ENCODE data around the gene FRMD4A.

The FRMD4A gene

DNA sequence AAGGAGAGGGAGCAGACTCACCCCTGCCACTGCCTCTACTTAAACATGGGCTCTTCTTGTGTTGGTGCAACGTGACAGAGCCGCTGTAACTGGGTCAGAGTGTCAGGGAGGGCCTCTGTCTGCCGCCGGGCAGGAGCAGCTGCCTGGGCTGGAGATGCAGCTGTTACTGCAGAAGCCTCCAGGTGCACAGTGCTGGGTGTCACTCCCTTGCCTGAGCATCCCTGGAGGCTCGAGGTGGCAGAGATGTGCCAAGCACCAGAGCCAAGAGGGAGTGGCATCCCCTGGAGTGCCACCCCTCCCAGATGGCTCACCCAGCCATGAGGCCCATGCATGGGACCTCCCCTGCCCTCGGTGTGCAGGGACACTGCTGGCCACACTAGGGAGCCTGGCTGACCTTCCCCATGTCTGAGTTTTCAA lies 598.3 kb downstream of the FRMD4A start:
- Mint-ChIP-seq H3K27ac (no peak overlapping the region), H3K27me3 (ENCODE audit: low read depth) (peaks cover 3% of the 10 kb centered on the region), H3K9me3 (no peaks in the 10 kb centered on the region), H3K4me3 (no peak overlapping the region), H3K36me3 (ENCODE audit: low read depth) (no peaks in the 10 kb centered on the region), H3K4me1 (ENCODE audit: low read depth) (no peaks in the 10 kb centered on the region)
- DNase-seq (ENCODE audit: low spot score), result no peak

GRCh38 chr10:13731799-13732198 lies 598.9 kb downstream of the FRMD4A start:
- Mint-ChIP-seq H3K4me1 (ENCODE audit: low read depth) (no peaks in the 10 kb centered on the region), H3K4me3 (no peak overlapping the region), H3K9me3 (no peaks in the 10 kb centered on the region), H3K27ac (no peak overlapping the region), H3K27me3 (ENCODE audit: low read depth) (peaks cover 3% of the 10 kb centered on the region), H3K36me3 (ENCODE audit: low read depth) (no peaks in the 10 kb centered on the region)
- DNase-seq (ENCODE audit: low spot score), result no peak

- no peaks in the 10 kb centered on the region for H3K36me3 Mint-ChIP-seq (ENCODE audit: low read depth)
- no peak overlapping the region for H3K27ac Mint-ChIP-seq
- no peaks in the 10 kb centered on the region for H3K9me3 Mint-ChIP-seq
- DNase-seq (ENCODE audit: low spot score), result no peak
- no peak overlapping the region for H3K4me3 Mint-ChIP-seq
- H3K4me1 Mint-ChIP-seq (ENCODE audit: low read depth), result no peaks in the 10 kb centered on the region
- H3K27me3 Mint-ChIP-seq (ENCODE audit: low read depth), result peaks cover under 1% of the 10 kb centered on the region
Observed at GRCh38 chr10:13730956-13731355, 599.8 kb downstream of the FRMD4A start.

GRCh38 chr10:13730306-13730652 lies 600.4 kb downstream of the FRMD4A start:
- Mint-ChIP-seq H3K9me3 (no peaks in the 10 kb centered on the region), H3K4me1 (ENCODE audit: low read depth) (no peaks in the 10 kb centered on the region), H3K27ac (no peak overlapping the region), H3K4me3 (no peak overlapping the region), H3K27me3 (ENCODE audit: low read depth) (no peaks in the 10 kb centered on the region), H3K36me3 (ENCODE audit: low read depth) (no peaks in the 10 kb centered on the region)
- DNase-seq (ENCODE audit: low spot score), result no peak

DNA sequence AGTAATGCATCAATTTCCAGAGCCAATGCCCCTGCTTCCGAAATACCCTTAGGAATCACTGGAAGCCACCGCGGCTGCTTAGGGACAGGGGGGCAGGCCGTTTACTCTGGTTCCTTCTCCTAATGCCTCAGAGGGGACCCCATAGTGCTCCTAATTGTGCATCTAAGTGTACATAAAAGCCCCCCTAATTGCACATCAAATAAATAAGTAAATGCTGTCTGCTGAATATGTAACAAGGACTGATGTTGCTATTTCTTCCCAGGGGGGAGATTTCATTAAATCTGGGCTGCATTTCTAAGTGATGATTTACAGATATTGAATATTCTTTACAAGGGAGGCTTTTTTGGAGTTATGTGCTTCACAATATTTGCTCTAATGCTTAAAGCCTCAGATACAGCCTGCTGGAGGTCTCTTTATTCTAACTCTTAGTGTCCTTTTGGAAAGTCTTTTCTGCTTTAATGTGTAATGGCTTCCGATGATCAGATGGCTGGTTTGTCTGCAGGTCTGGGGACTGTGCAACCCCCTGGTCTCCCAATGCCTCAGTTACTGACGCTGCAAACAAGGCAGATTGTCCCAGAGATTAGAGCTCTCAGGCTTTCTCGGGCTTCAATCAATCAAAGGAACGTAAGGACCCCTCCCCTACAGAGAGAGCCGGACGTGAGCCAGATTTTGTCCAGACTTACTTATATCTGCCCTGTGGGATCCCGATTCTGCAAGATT lies 601.0 kb downstream of the FRMD4A start:
- H3K4me3 Mint-ChIP-seq, result no peak overlapping the region
- H3K27ac Mint-ChIP-seq, result no peak overlapping the region
- H3K36me3 Mint-ChIP-seq (ENCODE audit: low read depth), result no peaks in the 10 kb centered on the region
- H3K27me3 Mint-ChIP-seq (ENCODE audit: low read depth), result no peaks in the 10 kb centered on the region
- no peaks in the 10 kb centered on the region for H3K4me1 Mint-ChIP-seq (ENCODE audit: low read depth)
- DNase-seq (ENCODE audit: low spot score), result no peak
- no peaks in the 10 kb centered on the region for H3K9me3 Mint-ChIP-seq

DNA sequence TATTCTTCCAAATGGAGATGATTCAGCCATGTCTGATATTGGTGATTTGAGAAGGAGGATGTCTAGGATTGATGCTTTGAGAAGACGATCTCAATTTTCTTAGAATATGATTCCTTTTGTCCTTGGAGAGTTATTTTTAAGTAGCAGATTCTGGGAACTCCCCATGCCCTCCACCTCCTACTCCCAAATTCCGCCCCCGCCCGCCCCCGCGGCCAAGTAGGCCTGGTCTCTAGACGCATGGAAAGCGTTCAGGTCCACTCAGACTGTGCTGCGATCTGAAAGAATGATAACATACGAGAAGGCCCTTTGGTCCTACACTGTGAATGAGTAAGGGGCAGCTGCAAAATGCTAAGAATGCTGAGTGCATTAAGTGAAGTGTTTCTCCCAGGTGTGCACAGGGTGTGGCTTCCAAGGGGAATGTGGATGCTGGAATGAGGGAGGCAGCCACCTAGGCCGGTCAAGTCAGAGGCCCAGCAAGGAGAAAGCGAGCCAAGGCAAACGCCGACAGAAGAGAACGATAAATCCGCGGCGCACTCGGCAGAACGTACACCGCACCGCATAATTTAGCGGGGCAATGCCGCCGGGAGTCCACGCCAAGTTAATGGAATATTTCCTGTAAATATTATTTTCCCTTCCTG lies 601.7 kb downstream of the FRMD4A start:
- H3K27me3 Mint-ChIP-seq (ENCODE audit: low read depth), result no peaks in the 10 kb centered on the region
- no peak overlapping the region for H3K27ac Mint-ChIP-seq
- no peak overlapping the region for H3K4me3 Mint-ChIP-seq
- DNase-seq (ENCODE audit: low spot score), result no peak
- no peaks in the 10 kb centered on the region for H3K9me3 Mint-ChIP-seq
- H3K4me1 Mint-ChIP-seq (ENCODE audit: low read depth), result no peaks in the 10 kb centered on the region
- H3K36me3 Mint-ChIP-seq (ENCODE audit: low read depth), result no peaks in the 10 kb centered on the region

GRCh38 chr10:13725594-13725993 lies 605.1 kb downstream of the FRMD4A start:
- DNase-seq (ENCODE audit: low spot score), result no peak
- no peak overlapping the region for H3K4me3 Mint-ChIP-seq
- H3K4me1 Mint-ChIP-seq (ENCODE audit: low read depth), result peaks cover 3% of the 10 kb centered on the region
- peaks cover 1% of the 10 kb centered on the region for H3K9me3 Mint-ChIP-seq
- no peaks in the 10 kb centered on the region for H3K27me3 Mint-ChIP-seq (ENCODE audit: low read depth)
- H3K36me3 Mint-ChIP-seq (ENCODE audit: low read depth), result no peaks in the 10 kb centered on the region
- no peak overlapping the region for H3K27ac Mint-ChIP-seq

GRCh38 chr10:13724484-13724883 lies 606.2 kb downstream of the FRMD4A start:
- Mint-ChIP-seq H3K4me1 (ENCODE audit: low read depth) (peaks cover 3% of the 10 kb centered on the region), H3K36me3 (ENCODE audit: low read depth) (no peaks in the 10 kb centered on the region), H3K27ac (no peak overlapping the region), H3K4me3 (no peak overlapping the region), H3K27me3 (ENCODE audit: low read depth) (peaks cover 3% of the 10 kb centered on the region), H3K9me3 (peaks cover 5% of the 10 kb centered on the region)
- no peak for DNase-seq (ENCODE audit: low spot score)

DNA sequence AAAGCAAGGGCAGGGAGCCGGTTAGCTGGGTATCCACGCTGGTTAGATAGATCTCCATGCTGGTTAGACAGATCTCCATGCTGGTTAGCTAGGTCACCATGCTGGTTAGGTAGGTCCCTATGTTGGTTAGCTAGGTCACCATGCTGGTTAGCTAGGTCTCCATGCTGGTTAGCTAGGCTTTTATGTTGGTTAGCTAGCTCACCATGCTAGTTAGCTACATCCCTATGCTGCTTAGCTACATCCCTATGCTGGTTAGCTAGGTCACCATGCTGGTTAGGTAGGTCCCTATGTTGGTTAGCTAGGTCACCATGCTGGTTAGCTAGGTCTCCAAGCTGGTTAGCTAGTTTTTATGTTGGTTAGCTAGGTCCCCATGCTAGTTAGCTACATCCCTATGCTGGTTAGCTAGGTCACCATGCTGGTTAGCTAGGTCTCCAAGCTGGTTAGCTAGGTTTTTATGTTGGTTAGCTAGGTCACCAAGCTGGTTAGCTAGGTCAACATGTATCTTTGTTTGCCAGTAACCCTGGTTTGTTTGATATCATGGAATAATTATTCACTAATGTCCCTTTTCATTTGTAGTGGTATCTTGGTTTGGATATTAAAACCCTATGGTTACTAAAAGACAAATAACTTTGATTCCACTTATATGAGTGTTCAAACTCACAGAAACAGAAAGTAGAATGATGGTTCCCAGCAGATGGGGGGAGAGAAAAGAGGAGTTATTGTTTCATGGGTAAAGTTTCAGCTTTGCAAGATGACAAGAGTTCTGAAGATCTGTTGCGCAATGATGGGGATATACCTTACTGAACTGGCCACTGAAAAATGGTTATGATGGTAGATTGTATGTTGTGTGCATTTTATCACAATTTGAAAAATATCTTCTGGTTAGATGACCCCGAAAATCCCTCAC lies 607.7 kb downstream of the FRMD4A start:
- DNase-seq (ENCODE audit: low spot score), result no peak
- no peak overlapping the region for H3K4me3 Mint-ChIP-seq
- H3K9me3 Mint-ChIP-seq, result peaks cover 5% of the 10 kb centered on the region
- H3K36me3 Mint-ChIP-seq (ENCODE audit: low read depth), result no peaks in the 10 kb centered on the region
- peaks cover 12% of the 10 kb centered on the region for H3K4me1 Mint-ChIP-seq (ENCODE audit: low read depth)
- no peak overlapping the region for H3K27ac Mint-ChIP-seq
- H3K27me3 Mint-ChIP-seq (ENCODE audit: low read depth), result peaks cover 6% of the 10 kb centered on the region

GRCh38 chr10:13721486-13721885 lies 609.2 kb downstream of the FRMD4A start:
- Mint-ChIP-seq H3K4me1 (ENCODE audit: low read depth) (peaks cover 16% of the 10 kb centered on the region), H3K4me3 (no peak overlapping the region), H3K27ac (no peak overlapping the region), H3K36me3 (ENCODE audit: low read depth) (no peaks in the 10 kb centered on the region), H3K27me3 (ENCODE audit: low read depth) (peaks cover 11% of the 10 kb centered on the region), H3K9me3 (peaks cover 5% of the 10 kb centered on the region)
- no peak for DNase-seq (ENCODE audit: low spot score)

GRCh38 chr10:13720699-13721098 lies 610.0 kb downstream of the FRMD4A start:
- H3K27ac Mint-ChIP-seq, result no peak overlapping the region
- H3K27me3 Mint-ChIP-seq (ENCODE audit: low read depth), result peaks cover 11% of the 10 kb centered on the region
- H3K4me3 Mint-ChIP-seq, result no peak overlapping the region
- no peaks in the 10 kb centered on the region for H3K36me3 Mint-ChIP-seq (ENCODE audit: low read depth)
- peaks cover 5% of the 10 kb centered on the region for H3K9me3 Mint-ChIP-seq
- no peak for DNase-seq (ENCODE audit: low spot score)
- H3K4me1 Mint-ChIP-seq (ENCODE audit: low read depth), result peaks cover 16% of the 10 kb centered on the region

GRCh38 chr10:13719425-13719824 lies 611.3 kb downstream of the FRMD4A start:
- Mint-ChIP-seq H3K4me1 (ENCODE audit: low read depth) (peaks cover 16% of the 10 kb centered on the region), H3K9me3 (peaks cover 5% of the 10 kb centered on the region), H3K27ac (no peak overlapping the region), H3K36me3 (ENCODE audit: low read depth) (no peaks in the 10 kb centered on the region), H3K27me3 (ENCODE audit: low read depth) (peaks cover 11% of the 10 kb centered on the region), H3K4me3 (no peak overlapping the region)
- no peak for DNase-seq (ENCODE audit: low spot score)

GRCh38 chr10:13718820-13719219 lies 611.9 kb downstream of the FRMD4A start:
- Mint-ChIP-seq H3K4me1 (ENCODE audit: low read depth) (peaks cover 16% of the 10 kb centered on the region), H3K27me3 (ENCODE audit: low read depth) (peaks cover 11% of the 10 kb centered on the region), H3K4me3 (peak overlapping the region; percentile 56), H3K27ac (no peak overlapping the region), H3K36me3 (ENCODE audit: low read depth) (no peaks in the 10 kb centered on the region), H3K9me3 (peaks cover 5% of the 10 kb centered on the region)
- no peak for DNase-seq (ENCODE audit: low spot score)

All from T-helper 2 cell treated with Interferon-gamma antibody and Interleukin-4, amounts not matched to agents 5 μg/mL and 100 μg/mL, for 36 hours (primary cell).